Measurements from ENCODE around the gene SP3.
"Not testable (repeated sequence)": the region's sequence is repeated elsewhere in the genome, so short reads cannot be mapped to it uniquely, and the experiment has no call there.

Gene SP3

GRCh38 chr2:173892341-173892740 lies 72.8 kb downstream of the SP3 start:
- DNase-seq (ENCODE audit: low read depth in 2 of 3, low spot score in 1 of 3): no peak

- DNase-seq (ENCODE audit: low read depth in 2 of 3, low spot score in 1 of 3): no peak
These were observed 73.7 kb downstream of the SP3 start for GRCh38 chr2:173891315-173892037.

DNA sequence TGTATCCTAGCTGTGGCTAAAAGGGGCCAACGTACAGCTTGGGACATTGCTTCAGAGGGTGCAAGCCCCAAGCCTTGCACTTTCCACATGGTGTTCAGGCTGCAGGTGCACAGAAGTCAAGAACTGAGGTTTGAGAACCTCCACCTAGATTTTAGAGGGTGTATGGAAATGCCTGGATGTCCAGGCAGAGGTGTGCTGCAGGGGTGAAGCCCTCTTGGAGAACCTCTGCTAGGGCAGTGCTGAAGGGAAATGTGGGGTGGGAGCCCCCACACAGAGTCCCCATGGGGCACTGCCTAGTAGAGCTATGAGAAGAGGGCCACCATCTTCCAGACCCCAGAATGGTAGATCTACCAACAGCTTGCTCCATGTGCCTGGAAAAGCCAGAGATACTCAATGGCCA lies 75.7 kb downstream of the SP3 start:
- DNase-seq (ENCODE audit: low read depth in 2 of 3, low spot score in 1 of 3): not testable (repeated sequence)

DNA sequence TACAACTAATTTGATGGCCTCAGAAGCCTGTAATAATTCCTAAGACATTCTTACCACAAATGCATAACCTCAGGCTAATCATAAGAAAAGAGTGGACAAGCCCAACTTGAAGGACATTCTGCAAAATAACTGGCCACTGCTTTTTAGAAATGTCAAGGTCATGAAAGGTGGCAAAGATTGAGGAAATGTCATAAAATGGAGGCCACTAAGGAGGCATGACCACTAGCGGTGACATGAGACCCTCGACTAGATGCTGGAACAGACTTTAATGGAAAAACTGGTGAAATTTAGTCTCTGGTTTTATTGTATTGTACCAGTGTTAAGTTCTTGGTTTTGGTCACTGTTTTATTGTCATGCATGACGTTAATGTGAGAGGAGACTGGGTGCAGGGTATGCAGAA lies 78.6 kb downstream of the SP3 start:
- DNase-seq (ENCODE audit: low read depth in 2 of 3, low spot score in 1 of 3): no peak

- DNase-seq (ENCODE audit: low read depth in 2 of 3, low spot score in 1 of 3): no peak
These were observed 81.0 kb downstream of the SP3 start for GRCh38 chr2:173884025-173884802.

DNA sequence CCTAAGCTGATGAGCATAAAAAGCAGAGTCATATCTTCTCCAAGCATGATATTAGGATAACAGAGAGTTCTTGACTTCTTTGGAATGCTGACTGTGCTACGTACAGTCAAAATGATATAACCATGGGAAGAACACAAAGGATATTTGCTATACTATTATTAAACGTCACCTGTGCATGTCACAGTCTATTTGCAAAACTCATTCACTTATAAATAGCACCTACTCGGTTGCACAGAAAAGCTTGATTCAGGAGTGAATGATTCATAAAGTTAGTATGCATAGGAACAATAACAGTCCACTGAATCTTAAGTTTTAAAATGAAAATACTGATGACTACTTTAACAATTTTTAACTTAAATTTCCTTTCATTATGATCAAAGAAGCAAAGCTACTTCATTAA lies 83.3 kb downstream of the SP3 start:
- no peak for DNase-seq (ENCODE audit: low read depth in 2 of 3, low spot score in 1 of 3)

GRCh38 chr2:173881461-173881860 lies 83.7 kb downstream of the SP3 start:
- DNase-seq (ENCODE audit: low read depth in 2 of 3, low spot score in 1 of 3): no peak

DNA sequence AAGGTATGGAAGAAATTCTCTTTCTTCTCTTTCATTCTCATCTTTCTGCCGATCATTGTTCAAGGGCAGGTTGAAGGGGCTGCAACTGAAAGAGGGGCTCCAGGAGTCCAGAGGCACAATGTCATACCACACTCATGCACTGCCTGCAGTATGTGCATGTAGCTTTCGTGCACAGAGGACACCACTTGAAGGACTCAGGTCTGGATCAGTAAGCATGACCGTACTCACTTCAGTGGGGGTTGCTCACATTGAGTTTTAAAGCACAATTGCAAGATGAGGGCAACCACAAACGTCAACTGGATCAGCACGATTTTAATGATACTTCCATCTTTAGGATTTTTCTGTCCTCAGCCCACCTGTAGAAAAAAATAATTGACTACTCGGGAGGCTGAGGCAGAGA lies 84.6 kb downstream of the SP3 start:
- no peak for DNase-seq (ENCODE audit: low read depth in 2 of 3, low spot score in 1 of 3)

GRCh38 chr2:173876833-173877413 lies 88.2 kb downstream of the SP3 start:
- DNase-seq (ENCODE audit: low read depth in 2 of 3, low spot score in 1 of 3): no peak

DNA sequence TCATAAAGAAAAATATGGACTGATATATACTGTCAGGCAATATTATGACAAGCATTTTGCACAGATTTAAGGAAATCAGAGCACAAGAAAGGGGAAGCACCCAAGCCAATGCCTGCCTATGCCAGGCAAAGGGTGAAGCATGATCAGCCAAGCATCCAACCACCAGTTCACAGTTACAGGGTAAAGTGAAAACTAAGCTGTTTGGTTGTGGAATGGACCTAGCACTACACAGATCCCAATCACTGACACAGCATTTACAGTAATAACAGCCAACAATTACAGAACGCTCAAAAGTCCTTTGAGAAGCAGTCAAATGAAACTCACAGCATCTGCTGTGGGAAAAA lies 90.3 kb downstream of the SP3 start:
- DNase-seq (ENCODE audit: low read depth in 2 of 3, low spot score in 1 of 3): no peak

DNA sequence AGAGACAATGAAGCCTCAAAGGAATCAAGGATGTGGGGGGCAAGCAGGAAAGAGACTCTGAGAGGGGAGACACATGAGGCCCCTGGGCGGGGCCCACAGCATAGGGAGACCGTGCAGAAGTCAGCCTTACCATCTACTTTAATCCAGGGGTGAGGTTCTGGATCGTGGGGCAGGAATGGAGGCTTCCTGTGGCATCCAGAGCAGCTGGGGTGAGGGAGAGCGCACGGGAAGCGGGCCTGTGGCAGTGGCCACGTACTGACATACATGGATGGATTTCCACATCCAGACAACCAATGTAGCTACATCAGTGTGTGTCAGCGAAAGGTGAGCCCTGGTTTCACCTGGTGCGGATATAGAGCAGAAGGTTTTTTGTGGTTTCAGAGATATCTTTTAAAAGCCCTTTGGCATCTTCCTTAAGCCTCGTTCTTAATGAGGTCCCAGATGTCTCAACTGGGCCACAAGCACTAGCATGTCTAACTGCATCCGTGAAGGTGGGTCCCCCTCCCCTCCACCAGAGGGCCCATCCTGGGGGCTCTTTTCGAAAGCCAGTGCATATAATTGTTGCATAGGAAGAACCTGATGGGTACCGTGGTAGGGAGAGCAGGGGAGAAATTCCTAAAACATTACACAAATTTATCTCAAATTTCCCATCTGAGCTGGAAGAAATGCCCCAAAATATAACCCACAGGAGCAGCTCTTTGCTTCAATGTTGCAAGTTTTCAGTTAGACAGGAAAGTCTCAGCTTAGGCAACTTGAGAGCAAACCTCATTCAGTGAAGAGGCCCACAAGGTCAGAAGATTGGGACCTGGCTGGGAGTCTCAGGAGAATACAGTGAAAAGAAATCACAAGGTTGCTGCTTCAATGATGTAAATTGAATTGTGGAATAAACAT lies 90.9 kb downstream of the SP3 start:
- no peak for DNase-seq (ENCODE audit: low read depth in 2 of 3, low spot score in 1 of 3)

- DNase-seq (ENCODE audit: low read depth in 2 of 3, low spot score in 1 of 3): no peak
These were observed 92.5 kb downstream of the SP3 start for GRCh38 chr2:173872714-173873113.

- no peak for DNase-seq (ENCODE audit: low read depth in 2 of 3, low spot score in 1 of 3)
These were observed 95.6 kb downstream of the SP3 start for GRCh38 chr2:173869244-173870229.

- DNase-seq (ENCODE audit: low read depth in 2 of 3, low spot score in 1 of 3): no peak
These were observed 96.8 kb downstream of the SP3 start for GRCh38 chr2:173868406-173868805.

DNA sequence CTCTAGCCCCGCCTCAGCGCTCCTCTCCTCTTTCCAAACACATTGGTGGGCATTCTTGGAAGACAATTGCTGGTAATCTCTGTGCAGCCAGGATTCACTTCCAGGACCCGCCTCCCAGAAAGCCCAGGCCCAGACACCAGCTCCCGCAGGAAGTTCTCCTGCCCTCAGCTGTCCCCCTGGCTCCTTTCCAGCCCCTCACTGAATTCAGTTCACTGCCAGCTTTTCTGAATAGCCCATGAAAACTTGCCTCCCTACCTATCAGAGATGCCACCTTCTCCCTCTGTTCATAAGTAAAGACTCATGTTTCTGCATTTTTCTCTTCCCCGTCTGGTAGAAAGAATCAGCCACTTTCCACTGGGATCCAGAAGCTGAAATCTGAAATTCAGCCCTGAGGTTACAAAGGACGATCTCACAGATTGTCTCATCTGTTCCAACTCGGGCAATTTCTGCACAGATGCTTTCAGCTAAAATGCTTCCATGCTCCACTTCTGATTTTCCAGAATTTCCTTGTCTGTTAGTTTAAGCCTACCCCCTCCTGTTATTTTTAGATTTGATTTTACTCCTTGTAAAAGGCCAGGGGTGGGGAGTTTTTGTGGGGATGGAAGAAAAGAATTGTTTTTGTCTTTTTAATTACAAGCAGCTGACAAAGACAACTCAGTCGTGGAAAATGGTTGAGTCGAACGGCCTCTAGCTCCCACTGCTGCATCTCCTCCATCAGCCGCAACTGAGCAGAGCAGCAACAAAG lies 98.1 kb downstream of the SP3 start:
- no peak for DNase-seq (ENCODE audit: low read depth in 2 of 3, low spot score in 1 of 3)

GRCh38 chr2:173865971-173866873 lies 99.0 kb downstream of the SP3 start:
- DNase-seq (ENCODE audit: low read depth in 2 of 3, low spot score in 1 of 3): no peak

- no peak for DNase-seq (ENCODE audit: low read depth in 2 of 3, low spot score in 1 of 3)
These were observed 102.5 kb downstream of the SP3 start for GRCh38 chr2:173862612-173863217.

GRCh38 chr2:173860566-173860965 lies 104.6 kb downstream of the SP3 start:
- no peak for DNase-seq (ENCODE audit: low read depth in 2 of 3, low spot score in 1 of 3)

Data from stimulated activated CD4-positive, alpha-beta T cell treated with anti-CD3 and anti-CD28 coated beads, Interleukin-12 subunit alpha, Interleukin-12 subunit beta, amount 100 ng/mL, for 48 hours (primary cell).